HCT116 (cell line): ENCODE data around the gene ATP13A4. TPM values are rescaled to one million over a fixed set of nuclear protein-coding genes. Genes with fewer than 3 reads are reported as not detected.

Experiments used
- ATAC-seq: fragments of 200-7000 bp; cut with Tn5 transposase; 2 replicates; pipeline ENCODE4 v1.9.1; 2020; ENCODE audit warnings: mild to moderate bottlenecking, moderate library complexity
- BruUV-seq: library from RNA; stranded (reverse); fragments of 400-500 nt; replicated peaks from 2 replicates; lab custom pipeline; 2021; lab: Mats Ljungman, UMichigan
- CTCF ChIA-PET: fragments of 300-600 bp; sonication (Branson Sonifier 250); formaldehyde crosslinking; loops from one replicate; lab custom pipeline; 2021; ENCODE audit warnings: antibody characterized with exemption; lab: Charles Lee
- POLR2A ChIA-PET: fragments of 300-600, 350-600 bp; sonication (Branson Sonifier 250); formaldehyde crosslinking; loops from one replicate; lab custom pipeline; 2021; ENCODE audit warnings: antibody characterized with exemption; lab: Charles Lee
- RAD21 ChIA-PET, 2 experiments: fragments of 300-600 bp; sonication (Branson Sonifier 250); formaldehyde crosslinking; loops; one replicate each; lab custom pipeline; 2023; ENCODE audit warnings: low total read pairs in 2 of 2; ENCODE audit not compliant: uncharacterized antibody in 2 of 2, unreplicated experiment in 2 of 2, low non-redundant PET in 1 of 2; lab: Charles Lee
- DNase-seq: peaks from one replicate; pipeline ENCODE4 v3.0.0-alpha.2; 2010; ENCODE audit warnings: low read depth, low spot score
- H2AFZ ChIP-seq: fragments of 200-600 bp; shearing (Covaris generic), sonication (generic); 2 replicates; pipeline ENCODE4 v1.6.1; 2017; ENCODE audit warnings: low read depth, mixed run types, mixed read lengths, antibody characterized with exemption, low read length; ENCODE audit not compliant: poor library complexity, severe bottlenecking
- H3K27ac ChIP-seq: 2 replicates; pipeline ENCODE4 v1.5.1; 2012; ENCODE audit warnings: low read depth, low read length
- H3K27me3 ChIP-seq: fragments of 200-600 bp; sonication (generic); 2 replicates; pipeline ENCODE4 v1.6.1; 2016; ENCODE audit warnings: mixed run types, low read length, mixed read lengths; ENCODE audit not compliant: insufficient read depth
- H3K36me3 ChIP-seq, 2 experiments: fragments of 200-500 bp in 1 of 2; fragments of 200-600 bp in 1 of 2; sonication (Bioruptor generic) in 1 of 2; sonication (generic) in 1 of 2; 2 replicates each; pipeline versions ENCODE4 v1.5.1 to v1.6.1; 2014 to 2016; ENCODE audit warnings: low read length in 2 of 2, inconsistent platforms in 1 of 2, mixed read lengths in 1 of 2, mixed run types in 1 of 2; ENCODE audit not compliant: insufficient read depth in 2 of 2, control insufficient read depth in 1 of 2
- H3K4me1 ChIP-seq, 2 experiments: fragments of 200-600 bp in 1 of 2; sonication (generic) in 1 of 2; 2 replicates each; pipeline versions ENCODE4 v1.5.1 to v1.6.1; 2012 to 2017; ENCODE audit warnings: low read length in 2 of 2, inconsistent platforms in 1 of 2, mild to moderate bottlenecking in 1 of 2, mixed read lengths in 1 of 2, mixed run types in 1 of 2, moderate library complexity in 1 of 2; ENCODE audit not compliant: insufficient read depth in 2 of 2, control insufficient read depth in 1 of 2
- H3K4me2 ChIP-seq: fragments of 200-600 bp; sonication (generic); 2 replicates; pipeline ENCODE4 v1.6.1; 2017; ENCODE audit warnings: mixed run types, low read length, mixed read lengths
- H3K4me3 ChIP-seq, 2 experiments: fragments of 200-600 bp in 1 of 2; sonication (generic) in 1 of 2; replicated peaks in 1 of 2; 2 replicates each; pipeline ENCODE4 v1.5.1; 2011 to 2016; ENCODE audit warnings: low read length in 2 of 2, control low read depth in 1 of 2, low read depth in 1 of 2, mild to moderate bottlenecking in 1 of 2, mixed read lengths in 1 of 2, mixed run types in 1 of 2
- H3K79me2 ChIP-seq: fragments of 200-600 bp; sonication (generic); 2 replicates; pipeline ENCODE4 v1.6.1; 2017; ENCODE audit warnings: mild to moderate bottlenecking, mixed run types, low read length, moderate library complexity, mixed read lengths; ENCODE audit not compliant: insufficient read depth
- H3K9ac ChIP-seq: fragments of 200-600 bp; sonication (generic); 2 replicates; pipeline ENCODE4 v1.6.1; 2016; ENCODE audit warnings: low read length, mixed read lengths
- H3K9me2 ChIP-seq: fragments of 200-600 bp; sonication (generic), shearing (Covaris generic); 2 replicates; pipeline ENCODE4 v1.6.1; 2017; ENCODE audit warnings: mixed run types, mild to moderate bottlenecking, moderate library complexity; ENCODE audit not compliant: insufficient read depth
- H3K9me3 ChIP-seq, 2 experiments: fragments of 200-500 bp in 1 of 2; fragments of 200-600 bp in 1 of 2; sonication (Bioruptor generic) in 1 of 2; sonication (generic) in 1 of 2; 2 replicates each; pipeline ENCODE4 v1.6.1; 2014 to 2017; ENCODE audit warnings: low read length in 2 of 2, mixed read lengths in 2 of 2, inconsistent platforms in 1 of 2, low read depth in 1 of 2, mild to moderate bottlenecking in 1 of 2, mixed run types in 1 of 2, moderate library complexity in 1 of 2; ENCODE audit not compliant: control insufficient read depth in 1 of 2, insufficient read depth in 1 of 2
- H4K20me1 ChIP-seq: fragments of 200-600 bp; sonication (generic), shearing (Covaris generic); 2 replicates; pipeline ENCODE4 v1.6.1; 2017; ENCODE audit warnings: mixed run types, mild to moderate bottlenecking, moderate library complexity; ENCODE audit not compliant: insufficient read depth
- ATF3 ChIP-seq: IDR thresholded peaks from 2 replicates; pipeline ENCODE4 v1.6.1; 2012
- CEBPB ChIP-seq: IDR thresholded peaks from 2 replicates; pipeline ENCODE4 v1.6.1; 2012; ENCODE audit warnings: low read depth
- EGR1 ChIP-seq: IDR thresholded peaks from 2 replicates; pipeline ENCODE4 v1.6.1; 2012; ENCODE audit warnings: low read depth
- ELF1 ChIP-seq: IDR thresholded peaks from 2 replicates; pipeline ENCODE4 v1.6.1; 2012; ENCODE audit warnings: low read depth, borderline replicate concordance
- EZH2 ChIP-seq: fragments of 200-600 bp; sonication (generic); IDR thresholded peaks from 2 replicates; pipeline ENCODE4 v1.6.1; 2017; ENCODE audit warnings: antibody characterized with exemption, mixed run types
- JUND ChIP-seq: IDR thresholded peaks from 2 replicates; pipeline ENCODE4 v1.6.1; 2012
- POLR2A ChIP-seq: IDR thresholded peaks from 2 replicates; pipeline ENCODE4 v1.7.0; 2011; ENCODE audit warnings: borderline replicate concordance; ENCODE audit not compliant: insufficient read depth, insufficient read length; ENCODE audit errors: extremely low read depth
- POLR2AphosphoS5 ChIP-seq: IDR thresholded peaks from 2 replicates; pipeline ENCODE4 v1.6.1; 2011; ENCODE audit warnings: mild to moderate bottlenecking, low read depth, low read length, moderate library complexity
- SIN3A ChIP-seq: IDR thresholded peaks from 2 replicates; pipeline ENCODE4 v1.6.1; 2012; ENCODE audit warnings: low read depth
- SP1 ChIP-seq: IDR thresholded peaks from 2 replicates; pipeline ENCODE4 v1.6.1; 2012; ENCODE audit warnings: low read depth
- SRF ChIP-seq: IDR thresholded peaks from 2 replicates; pipeline ENCODE4 v1.6.1; 2012; ENCODE audit warnings: low read depth
- TCF7L2 ChIP-seq: IDR thresholded peaks from 2 replicates; pipeline ENCODE4 v1.7.0; 2011; ENCODE audit warnings: borderline replicate concordance, inconsistent platforms; ENCODE audit not compliant: insufficient read depth, insufficient read length; ENCODE audit errors: extremely low read depth
- ZBTB33 ChIP-seq: IDR thresholded peaks from 2 replicates; pipeline ENCODE4 v1.6.1; 2011; ENCODE audit warnings: mild to moderate bottlenecking, low read length, moderate library complexity; ENCODE audit not compliant: insufficient replicate concordance; ENCODE audit errors: extremely low read depth
- ZNF274 ChIP-seq: fragments of 200-500 bp; sonication (Bioruptor generic); IDR thresholded peaks from 2 replicates; pipeline ENCODE4 v1.6.1; 2014; ENCODE audit warnings: mild to moderate bottlenecking, low read depth, low read length, inconsistent platforms
- intact Hi-C: fragments of 100-400 bp; cut with micrococcal nuclease; formaldehyde crosslinking; loops from 2 replicates; pipeline ENCODE4 v1.10.0; 2022
- total RNA-seq: library from RNA; stranded (reverse); gene quantifications from one replicate; pipeline ENCODE4 v1.2.1, GENCODE V29; 2021; ENCODE audit not compliant: unreplicated experiment

The ATP13A4 gene
- total RNA-seq, 1 experiment from 2014 or later, result 0.15 TPM

- no peak overlapping the region for H3K9ac ChIP-seq
- ChIA-PET POLR2A (no interaction called here), RAD21 (no interaction called here), CTCF (no interaction called here)
- H3K79me2 ChIP-seq, result no peaks in the 10 kb centered on the region
- H2AFZ ChIP-seq, result no peak overlapping the region
- peaks cover 9 to 11% of the 10 kb centered on the region in 2 experiments for H3K4me1 ChIP-seq
- no peaks in the 10 kb centered on the region for H3K9me3 ChIP-seq
- no peaks in the 10 kb centered on the region for H3K36me3 ChIP-seq
- no peak overlapping the region for H3K4me3 ChIP-seq
- intact Hi-C loops, result no loop called here
- no peak overlapping the region for H3K27ac ChIP-seq
- H3K4me2 ChIP-seq, result no peak overlapping the region
- TF ChIP-seq ZNF274 (no peak), ATF3 (no peak), JUND (no peak), SP1 (no peak), EZH2 (no peak), POLR2AphosphoS5 (no peak), ZBTB33 (no peak), EGR1 (no peak), SIN3A (no peak), SRF (no peak), POLR2A (no peak), CEBPB (no peak), ELF1 (no peak), TCF7L2 (no peak)
- no TSS peak for BruUV-seq
- H3K9me2 ChIP-seq, result no peaks in the 10 kb centered on the region; the same call in 1 of the 2 replicates
- no peaks in the 10 kb centered on the region for H3K27me3 ChIP-seq
- ATAC-seq (no peak), DNase-seq (no peak)
- no peaks in the 10 kb centered on the region for H4K20me1 ChIP-seq
Observed at GRCh38 chr3:193585530-193585929, 30.8 kb upstream of the ATP13A4 start.
